Pancreas (tissue), 10 donors: ENCODE measurements around the gene AOAH. TPM values are rescaled to one million over a fixed set of nuclear protein-coding genes. Genes with fewer than 3 reads are reported as not detected.

Experiments
- ATAC-seq, 4 donors: fragments of 200-7000 bp; cut with Tn5 transposase; one replicate each; pipeline versions ENCODE4 v1.8.0 to v1.9.1; 2020; ENCODE audit warnings: mild to moderate bottlenecking in 4 of 4, moderate library complexity in 4 of 4
- DNase-seq, 6 donors: peaks; one replicate each; pipeline ENCODE4 v3.0.0-alpha.2; 2020
- FAIRE-seq: peaks from 2 replicates; lab custom pipeline; 2012; peaks lifted over from hg19 to GRCh38; lab: Jason Lieb, UNC
- H3K27ac ChIP-seq, 4 donors: fragments of 200-600 bp; sonication (generic); 1 replicate in 3 of 4; 2 replicates in 1 of 4; pipeline versions ENCODE4 v1.5.0 to v1.8.0; 2020
- H3K27me3 ChIP-seq, 4 donors: fragments of 200-600 bp; one replicate each; pipeline ENCODE4 v1.8.0; 2021
- H3K36me3 ChIP-seq, 3 donors: fragments of 200-600 bp; sonication (generic) in 1 of 3; one replicate each; pipeline versions ENCODE4 v1.5.0 to v1.8.0; 2020 to 2021
- H3K4me1 ChIP-seq, 3 donors: fragments of 200-600 bp; one replicate each; pipeline ENCODE4 v1.8.0; 2021
- H3K4me3 ChIP-seq, 4 donors: fragments of 200-600 bp; sonication (generic) in 2 of 4; one replicate each; pipeline versions ENCODE4 v1.5.0 to v1.8.0; 2020 to 2021
- H3K9me3 ChIP-seq, 4 donors: fragments of 200-600 bp; one replicate each; pipeline ENCODE4 v1.8.0; 2021
- WGBS, 2 donors: extraction: QIAGEN DNeasy Blood & Tissue Kit; methylation state at CpG; one replicate each; pipeline ENCODE4 v1.1.7; 2013; 5-methylcytosine and 5-hydroxymethylcytosine counted together
- intact Hi-C, 3 donors: fragments of 100-400 bp; cut with DNase I; formaldehyde crosslinking; loops; one replicate each; pipeline versions ENCODE4 v1.11.1 to v1.14.2; 2022
- polyA plus RNA-seq, 2 donors: library from polyadenylated mRNA; stranded (reverse); fragments of 200-250 nt; gene quantifications; one replicate each; pipeline ENCODE4 v1.2.3, GENCODE V29; 2013
- total RNA-seq, 6 donors: library from RNA; stranded (reverse); fragmentation: NEBNext Ultra II Directional in 4 of 6; extraction: Animal tissue kit (Norgen Biotek cat#: 25700) in 4 of 6; gene quantifications; one replicate each; pipeline versions ENCODE4 v1.2.1 to v1.2.4, GENCODE V29; 2021 to 2023
- TF ChIP-seq, protein P1 (sequence below), 4 donors: fragments of 200-600 bp; sonication (generic) in 3 of 4; IDR thresholded peaks; one replicate each; pipeline versions ENCODE4 v1.5.0 to v1.8.0; 2021; ENCODE audit warnings: antibody characterized with exemption in 4 of 4
- donor health status: healthy with polysubstance abuse.
- donor health status: DM: no; HTN: no; CAD: no; lungs with moderate emphysema.
- donor health status: DM: no; HTN: no; CAD: no.
- donor health status: control.
- donor health status: control.
- donor health status: Bipolar disorder and iron deficiency.
- donor health status: DM: yes; HTN: yes; CAD: no.
- donor health status: DM: no; HTN: no; CAD: no.
- donor health status: DM: no; HTN: no; CAD: no.
- donor health status: DM: yes; HTN: yes; CAD: no.

AOAH gene
- total and polyA plus RNA-seq, 8 donors = 0.79 to 9.0 (median 2.1) TPM

GRCh38 chr7:36642414-36642813, 81.9 kb downstream of the AOAH start:
- H3K9me3 ChIP-seq = no peaks in the 10 kb centered on the region
- no peak for FAIRE-seq
- no peak for DNase-seq
- H3K4me3 ChIP-seq = no peak overlapping the region
- intact Hi-C loops = no loop called here
- H3K36me3 ChIP-seq = no peaks in the 10 kb centered on the region
- no peaks in the 10 kb centered on the region for H3K27me3 ChIP-seq
- H3K4me1 ChIP-seq = no peaks in the 10 kb centered on the region
- 92 to 94% methylated on average over 4 of the region's 4 CpGs for WGBS, 2 donors
- TF ChIP-seq, protein P1, sequence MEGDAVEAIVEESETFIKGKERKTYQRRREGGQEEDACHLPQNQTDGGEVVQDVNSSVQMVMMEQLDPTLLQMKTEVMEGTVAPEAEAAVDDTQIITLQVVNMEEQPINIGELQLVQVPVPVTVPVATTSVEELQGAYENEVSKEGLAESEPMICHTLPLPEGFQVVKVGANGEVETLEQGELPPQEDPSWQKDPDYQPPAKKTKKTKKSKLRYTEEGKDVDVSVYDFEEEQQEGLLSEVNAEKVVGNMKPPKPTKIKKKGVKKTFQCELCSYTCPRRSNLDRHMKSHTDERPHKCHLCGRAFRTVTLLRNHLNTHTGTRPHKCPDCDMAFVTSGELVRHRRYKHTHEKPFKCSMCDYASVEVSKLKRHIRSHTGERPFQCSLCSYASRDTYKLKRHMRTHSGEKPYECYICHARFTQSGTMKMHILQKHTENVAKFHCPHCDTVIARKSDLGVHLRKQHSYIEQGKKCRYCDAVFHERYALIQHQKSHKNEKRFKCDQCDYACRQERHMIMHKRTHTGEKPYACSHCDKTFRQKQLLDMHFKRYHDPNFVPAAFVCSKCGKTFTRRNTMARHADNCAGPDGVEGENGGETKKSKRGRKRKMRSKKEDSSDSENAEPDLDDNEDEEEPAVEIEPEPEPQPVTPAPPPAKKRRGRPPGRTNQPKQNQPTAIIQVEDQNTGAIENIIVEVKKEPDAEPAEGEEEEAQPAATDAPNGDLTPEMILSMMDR (IDR thresholded peaks at IDR 0.05) = no peak
- ATAC-seq = no peak
- H3K27ac ChIP-seq = no peak overlapping the region

DNA sequence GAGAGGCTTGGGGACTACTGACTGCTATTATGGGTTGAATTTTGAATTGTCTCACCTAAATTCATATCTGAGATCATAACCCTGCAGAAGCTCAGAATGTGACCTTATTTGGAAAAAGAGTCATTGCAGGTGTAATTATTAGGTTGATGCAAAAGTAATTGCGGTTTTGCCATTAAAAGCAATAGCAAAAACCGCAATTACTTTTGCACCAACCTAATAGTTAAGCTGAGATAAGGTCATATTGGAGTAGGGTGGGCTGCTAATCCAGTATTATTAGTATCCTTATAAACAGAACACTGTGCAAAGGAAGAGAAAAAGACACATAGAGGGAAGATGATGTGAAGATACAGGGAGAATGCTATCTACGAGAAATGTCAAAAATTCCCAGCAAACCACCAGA, 82.3 kb downstream of the AOAH start:
- Histone ChIP-seq H3K4me1 (no peaks in the 10 kb centered on the region), H3K27ac (no peak overlapping the region), H3K9me3 (no peaks in the 10 kb centered on the region), H3K36me3 (no peaks in the 10 kb centered on the region), H3K4me3 (no peak overlapping the region), H3K27me3 (no peaks in the 10 kb centered on the region)
- intact Hi-C loops = no loop called here
- TF ChIP-seq, protein P1 (IDR thresholded peaks at IDR 0.05) = no peak
- DNase-seq (no peak), ATAC-seq (no peak), FAIRE-seq (no peak)
- WGBS, 2 donors = 92 to 96% methylated on average over 3 of the region's 3 CpGs

DNA sequence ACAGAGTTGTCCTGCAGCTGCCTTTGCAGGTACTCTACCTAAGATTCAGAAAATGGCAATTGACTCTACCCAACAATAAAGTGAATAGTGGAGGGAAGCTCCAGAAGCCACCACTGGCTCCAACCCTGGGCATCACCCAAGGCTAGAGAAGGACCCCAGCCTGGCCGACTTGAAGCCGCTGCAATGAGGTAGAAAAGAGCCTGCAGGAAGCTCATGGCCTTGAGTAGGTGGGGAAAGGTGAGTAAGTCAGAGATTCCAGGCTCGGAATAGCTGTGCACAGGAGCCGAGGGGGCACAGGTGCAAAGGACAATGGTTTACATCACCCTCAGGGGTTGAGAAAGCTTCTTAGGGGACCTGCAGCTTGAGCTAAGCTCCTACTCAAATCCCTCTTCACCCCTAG, 83.6 kb downstream of the AOAH start:
- Histone ChIP-seq H3K4me3 (no peak overlapping the region), H3K36me3 (no peaks in the 10 kb centered on the region), H3K9me3 (no peaks in the 10 kb centered on the region), H3K4me1 (peaks cover 0 to 7% (median 5%) of the 10 kb centered on the region in 3 donors), H3K27me3 (no peaks in the 10 kb centered on the region), H3K27ac (no peak overlapping the region)
- no peak for FAIRE-seq
- intact Hi-C loops = no loop called here
- no peak for DNase-seq
- TF ChIP-seq, protein P1 (IDR thresholded peaks at IDR 0.05) = no peak
- 61 to 81% methylated on average over 4 of the region's 4 CpGs for WGBS, 2 donors
- ATAC-seq = no peak

DNA sequence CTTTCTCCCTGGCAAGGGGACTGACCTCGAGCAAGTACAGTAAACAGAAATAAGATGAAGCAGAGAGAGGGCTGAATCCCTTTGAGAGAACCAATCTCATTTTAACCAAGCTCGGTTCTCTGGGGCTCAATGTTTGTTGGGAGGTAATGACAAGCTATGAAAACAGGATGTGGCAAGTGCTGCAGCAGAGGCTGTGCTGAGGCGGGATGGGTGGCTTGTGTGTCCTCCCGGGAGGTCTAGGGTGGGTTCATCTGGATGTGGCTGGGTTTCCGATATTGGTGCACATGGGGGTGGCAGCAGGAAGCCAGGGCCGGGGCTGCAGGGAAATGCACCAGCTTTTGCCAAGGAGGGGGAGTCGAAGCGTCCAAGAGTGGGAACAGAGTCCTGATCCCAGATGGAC, 84.5 kb downstream of the AOAH start:
- Histone ChIP-seq H3K4me1 (peaks cover 0 to 7% (median 5%) of the 10 kb centered on the region in 3 donors), H3K27me3 (no peaks in the 10 kb centered on the region), H3K27ac (no peak overlapping the region), H3K36me3 (no peaks in the 10 kb centered on the region), H3K9me3 (no peaks in the 10 kb centered on the region), H3K4me3 (no peak overlapping the region)
- TF ChIP-seq, protein P1 (IDR thresholded peaks at IDR 0.05) = no peak
- DNase-seq (no peak), FAIRE-seq (no peak), ATAC-seq (no peak)
- intact Hi-C loops = no loop called here
- 81 to 84% methylated on average over 8 of the region's 8 CpGs for WGBS, 2 donors

DNA sequence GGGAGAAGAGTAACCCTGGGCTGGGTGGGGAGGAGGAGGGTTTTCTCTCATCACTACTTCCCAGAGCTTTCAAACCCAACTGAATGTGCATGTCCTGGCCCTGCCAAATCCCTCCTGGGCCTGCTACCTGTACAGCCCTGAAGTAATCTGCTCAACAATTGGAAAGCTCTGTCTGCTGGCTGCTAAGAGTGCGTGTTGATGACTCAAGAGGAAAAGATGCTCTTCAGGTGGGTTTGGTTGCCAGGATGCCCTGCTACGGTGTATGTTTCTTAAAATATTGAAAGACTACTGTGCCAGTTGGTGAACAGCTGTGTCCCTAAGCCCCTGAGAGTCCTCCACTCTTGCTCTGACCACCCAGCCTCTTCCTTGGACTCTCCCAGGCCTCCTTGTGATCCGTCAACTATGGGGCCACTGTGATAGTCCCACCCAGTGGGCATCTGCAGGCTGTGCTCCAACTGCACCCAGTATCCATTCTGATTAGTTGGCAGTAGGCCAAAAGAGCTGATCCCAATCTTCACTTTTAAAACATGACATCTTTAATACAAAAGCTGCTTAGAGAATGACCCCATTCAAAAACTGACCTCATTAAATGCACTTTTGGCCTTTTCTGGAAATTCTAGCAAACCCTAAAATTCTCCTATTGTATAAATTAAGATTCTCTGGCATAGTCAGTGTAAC, 85.6 kb downstream of the AOAH start:
- intact Hi-C loops = no loop called here
- no peak overlapping the region for H3K27ac ChIP-seq
- H3K27me3 ChIP-seq = no peaks in the 10 kb centered on the region
- DNase-seq (no peak), FAIRE-seq (no peak), ATAC-seq (no peak)
- TF ChIP-seq, protein P1 (IDR thresholded peaks at IDR 0.05) = no peak
- H3K9me3 ChIP-seq = no peaks in the 10 kb centered on the region
- H3K4me3 ChIP-seq = no peak overlapping the region
- H3K4me1 ChIP-seq = peaks cover 0 to 7% (median 5%) of the 10 kb centered on the region in 3 donors
- H3K36me3 ChIP-seq = no peaks in the 10 kb centered on the region
- 92 to 93% methylated on average over 3 of the region's 3 CpGs for WGBS, 2 donors
